Measurements from ENCODE around the gene TRIM71. TPM values are rescaled to one million over a fixed set of nuclear protein-coding genes. Genes with fewer than 3 reads are reported as not detected.

Gene TRIM71
- total RNA-seq, 1 donor from 2014 or later = 17.2 TPM

GRCh38 chr3:32881624-32882023 is 63.8 kb downstream of the TRIM71 start:
- Histone ChIP-seq H3K4me3 (ENCODE audit: insufficient read depth, low read depth, low read length) (no peak overlapping the region), H3K36me3 (ENCODE audit: insufficient read depth, low read length) (no peaks in the 10 kb centered on the region), H4K20me1 (ENCODE audit: insufficient read depth, low read length) (no peaks in the 10 kb centered on the region), H3K27ac (ENCODE audit: low read depth, low read length) (no peak overlapping the region), H3K4me2 (ENCODE audit: low read length) (no peak overlapping the region), H3K9ac (ENCODE audit: low read length) (no peak overlapping the region), H2AFZ (ENCODE audit: low read depth, low read length) (no peak overlapping the region), H3K4me1 (ENCODE audit: insufficient read depth, low read length) (no peaks in the 10 kb centered on the region), H3K9me3 (ENCODE audit: insufficient read depth, low read depth, low read length) (no peaks in the 10 kb centered on the region), H3K79me2 (ENCODE audit: insufficient read depth, low read length) (no peaks in the 10 kb centered on the region), H3K27me3 (ENCODE audit: insufficient read depth, low read length) (peaks cover 4% of the 10 kb centered on the region)
- H3K4me3 Mint-ChIP-seq (ENCODE audit: unreplicated experiment) = no peak overlapping the region
- FAIRE-seq (no peak), DNase-seq (ENCODE audit: low read depth) (no peak)
- TF ChIP-seq EZH2 (IDR thresholded peaks at IDR 0.05; ENCODE audit: insufficient read depth, low read length) (no peak), CTCF (IDR thresholded peaks at IDR 0.05; ENCODE audit: insufficient read depth, low read depth, low read length) (no peak)
- H3K9me3 Mint-ChIP-seq (ENCODE audit: unreplicated experiment) = no peaks in the 10 kb centered on the region
- H3K27me3 Mint-ChIP-seq (ENCODE audit: low read depth, unreplicated experiment) = no peaks in the 10 kb centered on the region
- peaks cover 12% of the 10 kb centered on the region for H3K4me1 Mint-ChIP-seq (ENCODE audit: low read depth, unreplicated experiment)
- H3K36me3 Mint-ChIP-seq (ENCODE audit: low read depth, unreplicated experiment) = peaks cover 13% of the 10 kb centered on the region
- no peak overlapping the region for H3K27ac Mint-ChIP-seq (ENCODE audit: unreplicated experiment)

- no peaks in the 10 kb centered on the region for H3K27me3 Mint-ChIP-seq (ENCODE audit: low read depth, unreplicated experiment)
- Histone ChIP-seq H4K20me1 (ENCODE audit: insufficient read depth, low read length) (no peaks in the 10 kb centered on the region), H2AFZ (ENCODE audit: low read depth, low read length) (no peak overlapping the region), H3K4me1 (ENCODE audit: insufficient read depth, low read length) (no peaks in the 10 kb centered on the region), H3K4me2 (ENCODE audit: low read length) (no peak overlapping the region), H3K9ac (ENCODE audit: low read length) (no peak overlapping the region), H3K27ac (ENCODE audit: low read depth, low read length) (no peak overlapping the region), H3K9me3 (ENCODE audit: insufficient read depth, low read depth, low read length) (no peaks in the 10 kb centered on the region), H3K4me3 (ENCODE audit: insufficient read depth, low read depth, low read length) (no peak overlapping the region), H3K27me3 (ENCODE audit: insufficient read depth, low read length) (peaks cover 4% of the 10 kb centered on the region), H3K79me2 (ENCODE audit: insufficient read depth, low read length) (no peaks in the 10 kb centered on the region), H3K36me3 (ENCODE audit: insufficient read depth, low read length) (no peaks in the 10 kb centered on the region)
- H3K4me1 Mint-ChIP-seq (ENCODE audit: low read depth, unreplicated experiment) = peaks cover 16% of the 10 kb centered on the region
- TF ChIP-seq EZH2 (IDR thresholded peaks at IDR 0.05; ENCODE audit: insufficient read depth, low read length) (no peak), CTCF (IDR thresholded peaks at IDR 0.05; ENCODE audit: insufficient read depth, low read depth, low read length) (no peak)
- H3K36me3 Mint-ChIP-seq (ENCODE audit: low read depth, unreplicated experiment) = peaks cover 11% of the 10 kb centered on the region
- DNase-seq (ENCODE audit: low read depth) (no peak), FAIRE-seq (no peak)
- no peak overlapping the region for H3K4me3 Mint-ChIP-seq (ENCODE audit: unreplicated experiment)
- H3K27ac Mint-ChIP-seq (ENCODE audit: unreplicated experiment) = no peak overlapping the region
- H3K9me3 Mint-ChIP-seq (ENCODE audit: unreplicated experiment) = no peaks in the 10 kb centered on the region
These were observed 64.4 kb downstream of the TRIM71 start for GRCh38 chr3:32882189-32882588.

- no peak overlapping the region for H3K4me3 Mint-ChIP-seq (ENCODE audit: unreplicated experiment)
- Histone ChIP-seq H3K4me3 (ENCODE audit: insufficient read depth, low read depth, low read length) (no peak overlapping the region), H3K27me3 (ENCODE audit: insufficient read depth, low read length) (peaks cover 4% of the 10 kb centered on the region), H2AFZ (ENCODE audit: low read depth, low read length) (no peak overlapping the region), H3K36me3 (ENCODE audit: insufficient read depth, low read length) (no peaks in the 10 kb centered on the region), H3K27ac (ENCODE audit: low read depth, low read length) (no peak overlapping the region), H4K20me1 (ENCODE audit: insufficient read depth, low read length) (no peaks in the 10 kb centered on the region), H3K9me3 (ENCODE audit: insufficient read depth, low read depth, low read length) (no peaks in the 10 kb centered on the region), H3K4me1 (ENCODE audit: insufficient read depth, low read length) (no peaks in the 10 kb centered on the region), H3K4me2 (ENCODE audit: low read length) (no peak overlapping the region), H3K79me2 (ENCODE audit: insufficient read depth, low read length) (no peaks in the 10 kb centered on the region), H3K9ac (ENCODE audit: low read length) (no peak overlapping the region)
- H3K27ac Mint-ChIP-seq (ENCODE audit: unreplicated experiment) = no peak overlapping the region
- FAIRE-seq (no peak), DNase-seq (ENCODE audit: low read depth) (no peak)
- no peak for TF ChIP-seq EZH2 (IDR thresholded peaks at IDR 0.05; ENCODE audit: insufficient read depth, low read length)
- H3K36me3 Mint-ChIP-seq (ENCODE audit: low read depth, unreplicated experiment) = peaks cover 11% of the 10 kb centered on the region
- no peaks in the 10 kb centered on the region for H3K27me3 Mint-ChIP-seq (ENCODE audit: low read depth, unreplicated experiment)
- H3K4me1 Mint-ChIP-seq (ENCODE audit: low read depth, unreplicated experiment) = peaks cover 20% of the 10 kb centered on the region
- H3K9me3 Mint-ChIP-seq (ENCODE audit: unreplicated experiment) = no peaks in the 10 kb centered on the region
These were observed 64.8 kb downstream of the TRIM71 start for GRCh38 chr3:32882603-32883025.

Measured in astrocyte (in vitro differentiated cells and primary cell).